ENCODE results near the gene SPON1. TPM values are rescaled to one million over a fixed set of nuclear protein-coding genes. Genes with fewer than 3 reads are reported as not detected.

Gene SPON1
- total and polyA plus RNA-seq, 8 donors: 9.3 to 122 (median 26.9) TPM

DNA sequence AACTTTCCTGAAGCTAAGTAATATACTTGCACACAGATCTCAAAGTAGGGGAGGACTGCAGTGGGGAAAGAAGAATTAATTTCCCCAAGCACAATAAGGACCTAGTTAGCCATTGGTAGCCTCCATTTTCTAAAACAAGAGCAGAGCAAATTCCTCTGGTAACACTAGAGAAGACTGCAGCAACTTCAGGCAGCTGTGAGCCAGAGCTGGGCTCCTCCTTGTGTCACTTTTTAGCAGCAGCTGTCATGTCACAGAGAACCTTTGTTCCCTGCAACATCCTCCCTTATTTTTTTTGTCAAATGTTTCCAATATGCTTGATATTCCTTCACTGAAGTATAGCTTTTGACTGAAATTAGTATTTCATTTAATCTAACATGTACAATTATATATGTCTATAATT is 342.1 kb downstream of the SPON1 start:
- intact Hi-C loops (cut with DNase I; ENCODE audit: low total_unique reads): no loop called here
- no peak for DNase-seq
- H3K27me3 ChIP-seq: no peaks in the 10 kb centered on the region
- peaks cover 19 to 45% (median 39%) of the 10 kb centered on the region in 4 donors for H3K4me1 ChIP-seq
- no peak for TF ChIP-seq EP300 (IDR thresholded peaks at IDR 0.05)
- TF ChIP-seq POLR2AphosphoS5 (IDR thresholded peaks at IDR 0.05): no peak
- no peak for TF ChIP-seq CTCF (IDR thresholded peaks at IDR 0.05)
- no peak for TF ChIP-seq POLR2A (IDR thresholded peaks at IDR 0.05)
- no peaks in the 10 kb centered on the region for H3K36me3 ChIP-seq
- no peak overlapping the region for H3K27ac ChIP-seq
- no peaks in the 10 kb centered on the region for H3K9me3 ChIP-seq
- no peak overlapping the region for H3K4me3 ChIP-seq

DNA sequence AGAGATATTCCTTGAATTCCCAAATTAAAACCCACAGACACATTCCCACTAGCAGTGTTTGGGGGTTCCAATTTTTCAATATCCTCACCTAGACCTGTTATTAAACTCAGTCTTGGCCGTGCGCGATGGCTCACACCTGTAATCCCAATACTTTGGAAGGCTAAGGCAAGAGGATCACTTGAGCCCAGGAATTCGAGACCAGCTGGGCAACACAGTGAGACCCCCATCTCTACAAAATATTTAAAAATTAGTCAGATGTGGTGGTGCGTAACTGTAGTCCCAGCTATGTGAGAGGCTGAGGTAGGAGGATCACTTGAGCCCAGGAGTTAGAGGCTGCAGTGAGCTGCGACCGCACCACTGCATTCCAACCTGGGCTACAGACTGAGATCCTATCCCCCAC is 343.1 kb downstream of the SPON1 start:
- no peaks in the 10 kb centered on the region for H3K36me3 ChIP-seq
- no peak overlapping the region for H3K27ac ChIP-seq
- H3K4me3 ChIP-seq: no peak overlapping the region
- no peaks in the 10 kb centered on the region for H3K27me3 ChIP-seq
- no peak for DNase-seq
- H3K9me3 ChIP-seq: no peaks in the 10 kb centered on the region
- peaks cover 21 to 45% (median 38%) of the 10 kb centered on the region in 4 donors for H3K4me1 ChIP-seq
- no peak for TF ChIP-seq POLR2A (IDR thresholded peaks at IDR 0.05)
- TF ChIP-seq POLR2AphosphoS5 (IDR thresholded peaks at IDR 0.05): no peak
- TF ChIP-seq EP300 (IDR thresholded peaks at IDR 0.05): no peak
- TF ChIP-seq CTCF (IDR thresholded peaks at IDR 0.05): no peak
- intact Hi-C loops (cut with DNase I; ENCODE audit: low total_unique reads): no loop called here
- WGBS, 5 donors: 97 to 99% (median 98%) methylated on average over 7 of the region's 7 CpGs

DNA sequence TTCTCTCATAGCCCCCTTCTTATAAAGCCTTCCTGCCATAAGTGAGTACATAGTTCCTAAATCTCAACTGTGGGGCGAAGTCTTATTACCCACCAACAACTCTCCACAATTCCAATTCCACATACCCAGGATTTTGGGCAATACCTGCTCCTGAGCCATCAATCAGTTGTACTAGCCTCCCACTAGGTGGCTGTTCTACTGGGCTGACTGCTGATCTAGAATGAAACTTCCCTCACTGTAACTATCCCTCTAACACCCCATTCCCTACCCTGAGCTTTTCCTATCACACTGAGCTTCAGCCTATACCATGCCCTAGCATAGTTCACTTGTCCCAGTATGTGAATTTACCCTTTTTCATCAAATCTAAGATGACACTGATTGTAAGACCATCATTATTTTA is 344.0 kb downstream of the SPON1 start:
- H3K27ac ChIP-seq: no peak overlapping the region
- H3K27me3 ChIP-seq: no peaks in the 10 kb centered on the region
- intact Hi-C loops (cut with DNase I; ENCODE audit: low total_unique reads): no loop called here
- no peaks in the 10 kb centered on the region for H3K9me3 ChIP-seq
- WGBS, 5 donors: 92 to 100% (median 97%) methylated on average over 1 of the region's 1 CpG
- H3K4me1 ChIP-seq: peaks cover 22 to 48% (median 35%) of the 10 kb centered on the region in 4 donors
- H3K36me3 ChIP-seq: no peaks in the 10 kb centered on the region
- no peak for TF ChIP-seq POLR2A (IDR thresholded peaks at IDR 0.05)
- TF ChIP-seq EP300 (IDR thresholded peaks at IDR 0.05): no peak
- TF ChIP-seq POLR2AphosphoS5 (IDR thresholded peaks at IDR 0.05): no peak
- no peak for TF ChIP-seq CTCF (IDR thresholded peaks at IDR 0.05)
- no peak overlapping the region for H3K4me3 ChIP-seq
- DNase-seq: no peak

GRCh38 chr11:14308114-14308896 is 345.8 kb downstream of the SPON1 start:
- H3K27ac ChIP-seq: no peak overlapping the region
- H3K36me3 ChIP-seq: no peaks in the 10 kb centered on the region
- no peaks in the 10 kb centered on the region for H3K27me3 ChIP-seq
- TF ChIP-seq CTCF (IDR thresholded peaks at IDR 0.05) (peak in 4 of 7 experiments; percentile 28 to 40 (median 34)), POLR2AphosphoS5 (IDR thresholded peaks at IDR 0.05) (no peak)
- WGBS, 5 donors: 18 to 29% (median 24%) methylated on average over 5 of the region's 5 CpGs
- H3K9me3 ChIP-seq: no peaks in the 10 kb centered on the region
- DNase-seq: peak in 1 of 2 donors; percentile 66
- no peak overlapping the region for H3K4me3 ChIP-seq
- intact Hi-C loops (cut with DNase I; ENCODE audit: low total_unique reads): no loop called here
- H3K4me1 ChIP-seq: peaks cover 22 to 65% (median 46%) of the 10 kb centered on the region in 4 donors
